Fibroblast of lung (primary cell): Measurements from ENCODE around the gene PLPPR2. TPM values are rescaled to one million over a fixed set of nuclear protein-coding genes. Genes with fewer than 3 reads are reported as not detected.

Source experiments
- DNase-seq, 2 donors: peaks; one replicate each; pipeline versions ENCODE4 v3.0.0 to v3.0.0-alpha.2; 2010; ENCODE audit warnings: low read depth in 2 of 2
- H2AFZ ChIP-seq: 2 replicates; pipeline ENCODE4 v1.5.1; 2012; ENCODE audit warnings: low read length, control low read depth, inconsistent platforms
- H3K27ac ChIP-seq: 2 replicates; pipeline ENCODE4 v1.5.1; 2011; ENCODE audit warnings: low read length, control low read depth; ENCODE audit not compliant: insufficient read depth
- H3K27me3 ChIP-seq: 2 replicates; pipeline ENCODE4 v1.5.1; 2011; ENCODE audit warnings: mild to moderate bottlenecking, low read length; ENCODE audit not compliant: control insufficient read depth, insufficient read depth
- H3K36me3 ChIP-seq: 2 replicates; pipeline ENCODE4 v1.5.1; 2011; ENCODE audit warnings: low read length; ENCODE audit not compliant: control insufficient read depth, insufficient read depth
- H3K4me1 ChIP-seq: 2 replicates; pipeline ENCODE4 v1.5.1; 2011; ENCODE audit warnings: low read length; ENCODE audit not compliant: control insufficient read depth, insufficient read depth; ENCODE audit errors: extremely low read depth
- H3K4me2 ChIP-seq: 2 replicates; pipeline ENCODE4 v1.5.1; 2011; ENCODE audit warnings: low read length, control low read depth; ENCODE audit not compliant: insufficient read depth; ENCODE audit errors: extremely low read depth
- H3K4me3 ChIP-seq, 4 experiments: fragments of 200-600 bp in 1 of 4; sonication (generic) in 1 of 4; replicated peaks in 1 of 4; 2 replicates each; pipeline ENCODE4 v1.5.1; 2011 to 2016; ENCODE audit warnings: low read length in 4 of 4, low read depth in 3 of 4, mild to moderate bottlenecking in 3 of 4, control low read depth in 2 of 4, inconsistent platforms in 1 of 4, mixed read lengths in 1 of 4; ENCODE audit not compliant: insufficient read depth in 1 of 4; ENCODE audit errors: control extremely low read depth in 1 of 4
- H3K79me2 ChIP-seq: 2 replicates; pipeline ENCODE4 v1.5.1; 2012; ENCODE audit warnings: mild to moderate bottlenecking, low read length, inconsistent platforms; ENCODE audit not compliant: control insufficient read depth, insufficient read depth
- H3K9ac ChIP-seq: 2 replicates; pipeline ENCODE4 v1.5.1; 2011; ENCODE audit warnings: mild to moderate bottlenecking, low read length, control low read depth; ENCODE audit not compliant: insufficient read depth
- H3K9me3 ChIP-seq: 2 replicates; pipeline ENCODE4 v1.5.1; 2012; ENCODE audit warnings: low read depth, low read length; ENCODE audit not compliant: control insufficient read depth, insufficient read depth
- H4K20me1 ChIP-seq: 2 replicates; pipeline ENCODE4 v1.5.1; 2011; ENCODE audit warnings: low read length; ENCODE audit not compliant: control insufficient read depth, insufficient read depth; ENCODE audit errors: extremely low read depth
- CTCF ChIP-seq, 2 donors: IDR thresholded peaks in 1 of 2; conservative IDR thresholded peaks in 1 of 2; 1 replicate in 1 of 2; 2 replicates in 1 of 2; pipeline ENCODE4 v1.5.1; 2011 to 2012; ENCODE audit warnings: low read length in 2 of 2, control low read depth in 1 of 2, inconsistent platforms in 1 of 2, low read depth in 1 of 2, mild to moderate bottlenecking in 1 of 2
- EZH2 ChIP-seq: IDR thresholded peaks from 2 replicates; pipeline ENCODE4 v1.5.1; 2012; ENCODE audit warnings: low read length, control low read depth, mild to moderate bottlenecking; ENCODE audit errors: missing control alignments
- polyA plus RNA-seq, 2 donors: library from polyadenylated mRNA; depleted of rRNA in 1 of 2; stranded (reverse) in 1 of 2; unstranded in 1 of 2; fragments of >200 nt; gene quantifications; 2 replicates each; pipeline ENCODE4 v1.2.1, GENCODE V29; 2011 to 2012; ENCODE audit warnings: missing spikeins in 1 of 2
- total RNA-seq: library from RNA; depleted of rRNA; stranded (reverse); fragments of >200 nt; gene quantifications from 2 replicates; pipeline ENCODE4 v1.2.1, GENCODE V29; 2014

PLPPR2 gene
- total and polyA plus RNA-seq, 2 donors (not counting 1 experiment from before 2014, with no cell fraction given) = 13.0 to 21.2 TPM

- Histone ChIP-seq H2AFZ (no peak overlapping the region), H3K27me3 (no peaks in the 10 kb centered on the region), H3K36me3 (no peaks in the 10 kb centered on the region), H3K4me3 (peak overlapping the region in 2 of 4 experiments; percentile 20 to 22), H3K79me2 (no peaks in the 10 kb centered on the region), H4K20me1 (no peaks in the 10 kb centered on the region), H3K4me1 (peaks cover 14% of the 10 kb centered on the region), H3K9ac (peak overlapping the region; percentile 50), H3K27ac (peak overlapping the region; percentile 70), H3K4me2 (peak overlapping the region; percentile 64), H3K9me3 (no peaks in the 10 kb centered on the region)
- TF ChIP-seq EZH2 (no peak), CTCF (conservative IDR thresholded peaks at IDR 0.05 in 1 of 2, IDR thresholded peaks at IDR 0.05 in 1 of 2; ENCODE audit: low read depth in 1 of 2, low read length in 2 of 2) (no peak)
- peak; percentile 90 to 95 for DNase-seq
These were observed 31.1 kb upstream of the PLPPR2 start for GRCh38 chr19:11324079-11324661.

- H3K79me2 ChIP-seq = no peaks in the 10 kb centered on the region
- peaks cover 14% of the 10 kb centered on the region for H3K4me1 ChIP-seq
- H3K9me3 ChIP-seq = no peaks in the 10 kb centered on the region
- H4K20me1 ChIP-seq = no peaks in the 10 kb centered on the region
- no peak for DNase-seq
- H3K4me2 ChIP-seq = no peak overlapping the region
- no peak overlapping the region for H2AFZ ChIP-seq
- no peak overlapping the region for H3K27ac ChIP-seq
- TF ChIP-seq CTCF (conservative IDR thresholded peaks at IDR 0.05 in 1 of 2, IDR thresholded peaks at IDR 0.05 in 1 of 2; ENCODE audit: low read depth in 1 of 2, low read length in 2 of 2) = no peak
- TF ChIP-seq EZH2 = no peak
- H3K36me3 ChIP-seq = no peaks in the 10 kb centered on the region
- no peaks in the 10 kb centered on the region for H3K27me3 ChIP-seq
- H3K4me3 ChIP-seq = no peak overlapping the region
- H3K9ac ChIP-seq = no peak overlapping the region
These were observed 30.4 kb upstream of the PLPPR2 start for GRCh38 chr19:11324748-11325389.

GRCh38 chr19:11325544-11325943 lies 29.7 kb upstream of the PLPPR2 start:
- Histone ChIP-seq H3K9ac (no peak overlapping the region), H3K36me3 (no peaks in the 10 kb centered on the region), H3K79me2 (no peaks in the 10 kb centered on the region), H3K4me1 (peaks cover 14% of the 10 kb centered on the region), H4K20me1 (no peaks in the 10 kb centered on the region), H3K27me3 (no peaks in the 10 kb centered on the region), H2AFZ (no peak overlapping the region), H3K27ac (no peak overlapping the region), H3K4me2 (no peak overlapping the region), H3K9me3 (no peaks in the 10 kb centered on the region), H3K4me3 (no peak overlapping the region)
- TF ChIP-seq EZH2 = no peak
- DNase-seq = no peak
